ENCODE results near the gene MYH7.

MYH7 gene

GRCh38 chr14:23365732-23366425, 69.6 kb downstream of the MYH7 start:
- DNase-seq = no peak

GRCh38 chr14:23365036-23365731, 70.3 kb downstream of the MYH7 start, which contains the start of gene EFS:
TSS of gene EFS (minus strand) at chr14:23365172. CDS start at chr14:23365025, 147 bp downstream.
- DNase-seq = no peak

DNA sequence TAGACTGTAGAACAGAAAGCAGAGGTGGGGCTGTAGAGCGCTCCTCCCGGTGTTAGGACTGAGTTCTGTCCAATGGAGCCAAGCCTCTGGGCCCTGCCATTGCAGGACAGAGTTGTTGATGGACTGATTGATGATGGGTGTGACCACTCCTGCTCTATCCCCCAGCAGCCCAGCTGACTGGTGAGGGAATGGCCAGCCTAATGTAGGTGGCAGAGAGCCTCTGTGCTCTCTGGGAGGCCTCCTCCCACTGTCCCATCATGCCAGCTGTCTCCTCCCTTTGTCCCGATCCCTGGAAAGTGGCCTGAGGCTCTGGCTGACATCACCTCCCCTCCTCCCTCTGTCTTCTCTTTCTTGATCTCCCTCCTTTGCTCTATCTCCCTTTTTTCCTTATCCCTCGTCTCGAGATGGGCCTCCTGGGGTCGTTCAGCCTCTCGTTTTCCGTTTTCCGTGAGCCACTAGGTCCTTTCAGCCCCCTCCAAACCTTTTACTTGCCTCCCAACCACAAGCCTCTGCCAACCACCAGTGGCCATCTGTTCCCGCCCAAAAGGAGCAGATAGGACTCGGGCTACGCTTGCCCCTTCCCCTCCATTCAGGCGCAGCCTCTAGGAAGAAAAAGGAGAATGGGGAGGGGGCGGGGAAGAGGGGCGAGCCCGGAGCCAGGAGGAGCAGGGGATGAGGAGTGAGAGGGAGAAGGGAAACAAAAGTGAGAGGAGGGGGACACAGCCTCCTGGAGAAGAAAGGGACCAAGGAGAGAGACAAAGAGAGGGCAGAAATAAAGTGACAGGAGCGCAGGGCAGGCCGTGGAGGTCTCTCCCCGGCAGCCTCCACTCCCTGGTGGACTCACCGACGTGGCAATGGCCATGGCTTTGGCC, 71.1 kb downstream of the MYH7 start:
- DNase-seq = no peak

Measured in activated T-cell treated with anti-CD3 and anti-CD28 coated beads, Interleukin-2, amount 50 U/mL, for 48 hours (primary cell).